HG03139 (cell line): ENCODE results near the gene KAT2A.

ENCODE experiments used
- ATAC-seq: cut with Tn5 transposase; IDR thresholded peaks from one replicate; pipeline ENCODE4 v1.9.1; 2021; ENCODE audit not compliant: unreplicated experiment

The KAT2A gene

DNA sequence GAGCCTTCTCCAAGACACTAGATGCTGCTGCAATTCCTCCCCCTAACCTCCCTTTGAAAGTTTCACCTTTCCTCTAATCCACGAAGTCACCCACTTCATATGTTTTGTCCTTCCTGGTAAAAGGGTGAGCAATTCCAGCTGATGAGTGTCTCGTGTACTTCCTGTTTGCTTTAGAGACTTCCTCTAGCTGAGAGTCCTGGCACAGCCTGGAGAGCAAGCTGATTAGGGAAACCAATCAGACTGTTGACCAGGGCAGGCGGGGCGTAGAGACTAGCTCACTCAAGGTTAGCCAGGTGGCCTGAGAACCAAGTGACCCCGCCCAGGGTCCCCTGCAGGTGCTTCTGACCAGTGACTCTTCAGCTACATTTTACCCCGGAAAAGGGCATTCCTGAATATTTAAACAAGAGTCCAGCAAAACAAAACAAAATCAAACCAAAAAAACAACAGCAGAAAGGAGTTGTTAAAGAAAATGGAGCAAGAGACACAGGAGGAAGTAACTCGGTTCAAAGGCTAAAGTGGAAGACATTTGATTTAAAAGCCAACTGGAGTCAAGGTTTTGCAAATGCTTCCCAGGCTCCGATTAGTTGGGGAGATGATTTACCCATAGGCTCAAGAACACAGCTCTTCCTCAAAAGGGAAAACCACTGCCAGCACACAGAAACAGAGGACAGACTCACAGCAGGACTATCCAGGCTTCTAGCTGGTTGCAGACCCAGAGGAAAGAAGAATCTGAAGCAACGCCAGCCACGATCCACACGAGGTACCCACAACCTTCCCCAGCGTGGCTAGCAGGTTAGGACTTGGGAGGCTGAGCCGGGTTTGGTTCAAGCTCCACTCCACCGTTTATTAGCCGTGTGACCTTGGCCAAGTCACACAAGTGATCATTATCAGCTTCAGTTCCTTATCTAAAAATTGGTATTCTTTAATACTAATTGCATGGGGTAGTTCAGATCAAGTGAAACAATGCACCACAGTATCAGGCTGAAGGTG, 14.8 kb upstream of the KAT2A start:
- ATAC-seq: no peak

DNA sequence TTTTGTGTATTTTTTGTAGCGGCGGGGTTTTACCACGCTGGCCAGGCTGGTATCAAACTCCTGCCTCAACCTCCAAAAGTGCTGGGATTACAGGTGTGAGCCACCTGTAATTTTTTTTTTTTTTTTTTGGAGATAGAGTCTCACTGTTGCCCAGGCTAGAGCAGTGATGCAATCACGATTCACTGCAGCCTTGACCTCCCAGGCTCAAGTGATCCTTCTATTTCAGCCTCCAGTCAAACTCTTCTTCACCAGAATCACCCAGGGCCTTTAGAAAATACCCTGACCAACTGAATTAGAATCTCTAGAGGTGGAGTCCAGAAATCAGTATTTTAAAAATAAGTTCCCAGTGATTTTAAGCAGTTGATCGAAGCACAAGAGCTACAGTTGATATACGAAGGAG, 14.0 kb upstream of the KAT2A start:
- ATAC-seq: no peak

DNA sequence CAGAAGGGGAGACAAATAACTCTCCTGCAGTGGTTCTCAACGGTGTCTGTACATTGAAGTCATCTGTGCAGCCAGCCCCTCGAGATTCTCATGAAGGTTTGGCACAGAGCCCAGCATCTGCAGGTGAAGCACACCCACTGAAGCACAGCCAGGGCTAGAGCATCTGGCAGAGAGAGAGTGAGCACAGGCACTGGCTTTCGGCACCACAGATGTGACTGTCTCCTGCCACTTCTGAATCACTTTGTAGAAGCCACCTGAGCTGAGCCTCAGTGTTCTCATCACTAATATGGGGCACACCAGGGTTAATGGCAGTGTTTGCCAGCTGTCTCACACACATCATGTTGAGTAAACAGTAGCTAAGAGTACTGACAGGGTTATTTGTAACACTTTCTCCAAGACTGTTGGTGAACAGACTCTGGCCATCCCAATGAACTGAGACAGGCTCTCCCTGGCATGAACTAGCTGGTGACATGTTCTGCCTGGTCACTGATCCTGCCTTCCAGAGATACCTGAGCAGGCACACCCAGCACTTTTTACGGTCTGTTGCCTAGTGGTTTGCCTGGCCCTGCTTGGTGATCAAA, 12.4 kb upstream of the KAT2A start:
- no peak for ATAC-seq

DNA sequence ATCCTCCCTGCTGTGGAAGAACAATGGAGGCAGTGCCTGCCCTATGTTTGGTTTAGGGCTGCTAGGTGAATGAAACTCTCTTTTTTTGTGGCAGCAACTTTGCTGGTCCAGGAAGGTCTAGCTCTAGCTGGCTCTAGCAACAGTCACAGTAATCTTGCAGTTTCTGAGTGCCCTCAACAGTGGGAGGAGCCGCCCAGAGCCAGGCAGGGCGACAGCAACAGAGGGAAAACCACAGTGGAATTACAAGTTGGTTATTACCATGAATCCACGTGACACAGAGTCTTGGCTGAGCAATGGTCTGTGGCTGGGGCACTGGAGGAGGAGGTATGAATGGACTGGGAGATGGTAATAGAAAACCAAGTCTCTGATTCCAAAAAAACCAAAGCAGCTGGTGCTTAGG, 11.8 kb upstream of the KAT2A start:
- no peak for ATAC-seq

DNA sequence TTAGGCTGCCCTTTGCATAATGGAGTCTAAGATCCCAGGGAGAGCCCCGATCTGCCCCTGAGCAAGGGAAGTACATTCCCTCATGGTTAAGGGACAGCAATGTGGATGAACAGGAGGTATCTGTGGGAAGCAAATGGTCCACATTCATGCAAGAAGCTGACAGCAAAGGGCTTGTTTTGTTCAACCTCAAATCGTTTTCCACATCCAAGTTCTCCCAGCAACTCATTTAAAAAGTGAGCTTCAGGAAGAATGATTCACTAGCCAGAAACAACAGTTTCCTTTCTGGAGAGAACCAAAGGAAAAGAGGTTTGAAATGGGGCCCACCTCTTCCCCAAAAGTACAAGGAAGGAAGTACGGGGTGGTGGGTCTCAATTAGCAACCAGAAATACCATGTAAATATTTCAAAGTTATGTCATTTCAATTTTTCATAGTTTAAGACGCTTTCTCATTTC, 10.8 kb upstream of the KAT2A start:
- ATAC-seq: no peak

GRCh38 chr17:42131232-42131631, 10.1 kb upstream of the KAT2A start:
- ATAC-seq: no peak

DNA sequence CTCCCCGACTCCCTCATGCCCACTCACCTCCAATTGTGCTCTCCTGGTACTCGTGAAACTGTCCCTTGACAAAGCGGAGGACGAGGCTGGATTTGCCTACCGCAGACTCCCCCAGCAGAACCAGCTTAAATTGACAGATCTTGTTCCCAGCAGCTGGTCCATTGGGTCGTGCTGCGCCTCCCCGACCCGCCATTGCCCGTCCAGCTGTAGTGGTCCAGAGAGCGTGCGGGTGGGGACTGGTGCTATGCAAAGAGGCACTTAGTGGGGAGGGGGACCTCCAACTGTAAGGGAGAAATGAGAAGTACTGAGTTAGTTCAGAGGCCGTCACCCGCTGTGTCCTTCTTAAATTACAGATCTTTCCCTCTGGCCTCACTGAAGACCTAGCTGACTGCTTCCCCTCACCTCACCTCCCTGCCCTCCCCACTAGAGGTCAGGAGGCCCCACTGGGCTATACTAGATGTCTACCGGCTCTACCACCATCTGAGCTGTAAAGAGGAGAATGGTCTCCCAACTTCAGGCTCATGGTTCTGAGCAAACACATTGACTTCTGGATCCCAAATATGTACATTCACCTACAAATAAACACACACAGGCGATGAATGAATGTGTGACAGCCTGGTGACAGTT, 9.3 kb upstream of the KAT2A start:
- ATAC-seq: no peak

DNA sequence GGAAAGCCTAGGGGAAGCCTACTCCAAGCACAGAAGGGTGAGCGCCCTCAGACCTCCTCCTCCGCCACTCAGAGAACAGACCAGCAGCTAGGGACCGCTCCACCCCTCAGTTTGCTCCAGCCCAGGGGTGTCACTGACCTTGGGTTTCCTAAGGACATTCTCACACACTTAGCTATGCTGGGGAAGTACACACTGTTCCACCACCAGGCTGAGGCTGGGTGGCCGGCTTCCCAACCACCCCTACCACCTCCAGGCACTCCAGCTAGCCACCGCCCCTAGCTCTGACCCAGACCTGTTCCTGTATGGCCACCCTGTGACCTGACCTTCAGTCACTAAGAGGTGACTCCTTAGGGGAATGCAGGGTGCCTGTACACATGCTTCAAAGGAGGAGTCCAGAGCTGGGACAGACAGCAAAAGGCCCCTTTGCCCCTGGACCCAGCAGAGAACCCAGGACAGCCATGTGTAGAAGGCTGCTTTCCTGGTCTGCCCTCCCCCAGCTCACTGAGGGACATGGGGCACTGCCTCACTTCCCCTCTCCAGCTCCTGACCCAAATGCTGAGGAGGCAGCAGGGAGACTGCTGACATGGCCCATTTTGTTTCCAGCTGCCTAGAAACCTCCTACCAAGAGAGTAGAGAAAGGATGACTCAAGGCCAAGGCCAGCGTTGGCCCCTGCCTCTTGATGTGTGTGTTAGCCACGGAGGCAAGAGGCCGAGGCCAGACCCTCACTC, 8.1 kb upstream of the KAT2A start:
- ATAC-seq: no peak

DNA sequence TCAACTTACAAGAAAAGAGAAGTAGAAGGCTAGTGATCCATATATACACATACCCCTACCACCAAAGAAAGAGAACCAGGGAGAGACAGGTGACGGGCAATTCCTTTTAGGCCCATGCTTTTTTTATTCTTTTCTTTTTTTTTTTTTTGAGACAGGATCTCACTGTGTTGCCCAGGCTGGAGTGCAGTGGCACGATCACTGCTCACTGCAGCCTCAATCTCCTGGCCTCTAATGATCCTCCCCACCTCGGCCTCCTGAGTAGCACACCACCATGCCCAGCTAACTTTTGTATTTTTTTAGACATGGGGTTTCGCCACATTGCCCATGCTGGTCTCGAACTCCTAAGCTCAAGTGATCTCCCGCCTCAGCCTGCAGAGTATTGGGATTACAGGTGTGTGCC, 6.2 kb upstream of the KAT2A start:
- ATAC-seq: no peak

DNA sequence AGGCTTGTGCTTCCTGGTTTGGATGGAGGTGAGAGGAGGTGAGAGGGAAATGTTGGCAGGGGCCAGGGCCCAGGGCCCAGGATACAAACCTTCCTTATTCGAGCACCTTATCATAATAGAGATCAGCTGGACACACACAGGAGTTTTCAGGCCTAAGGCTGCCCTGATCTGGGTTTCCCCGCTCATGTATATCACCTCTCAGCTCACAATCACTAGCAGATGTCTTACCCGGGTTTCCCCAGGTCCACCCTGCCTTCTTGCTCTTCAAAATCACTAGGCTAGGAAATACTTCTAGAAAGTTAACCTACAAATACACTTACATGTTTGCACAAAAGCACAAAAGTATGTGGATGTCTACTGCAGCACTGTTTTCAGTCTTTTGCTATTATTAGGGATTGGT, 5.7 kb upstream of the KAT2A start:
- no peak for ATAC-seq

GRCh38 chr17:42125565-42125964, 4.4 kb upstream of the KAT2A start:
- ATAC-seq: no peak

DNA sequence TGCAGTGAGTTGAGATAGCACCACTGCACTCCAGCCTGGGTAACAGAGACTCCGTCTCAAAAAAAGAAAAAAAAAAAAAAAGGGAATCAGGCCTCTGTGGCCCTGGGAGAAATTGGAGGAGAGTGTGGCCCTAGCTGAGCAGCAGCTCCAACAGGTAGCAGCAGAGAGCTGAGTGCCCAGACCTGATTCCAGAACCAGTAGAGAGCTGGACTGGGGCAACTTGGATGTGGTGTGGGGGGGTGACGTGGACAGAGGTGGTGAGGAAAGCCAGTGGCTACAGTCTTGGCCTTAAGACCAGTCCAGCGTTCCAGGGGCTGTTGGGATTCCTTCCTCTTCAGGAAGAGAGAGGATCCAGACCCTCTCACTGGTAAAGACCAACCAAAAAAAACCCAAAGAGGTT, 3.1 kb upstream of the KAT2A start:
- ATAC-seq: no peak

- ATAC-seq: no peak
Measured at GRCh38 chr17:42122371-42123303, 1.5 kb upstream of the KAT2A start, which contains the start of gene HSPB9. TSS of gene HSPB9 (plus strand) at chr17:42122804. CDS start at chr17:42122851, 47 bp downstream.

DNA sequence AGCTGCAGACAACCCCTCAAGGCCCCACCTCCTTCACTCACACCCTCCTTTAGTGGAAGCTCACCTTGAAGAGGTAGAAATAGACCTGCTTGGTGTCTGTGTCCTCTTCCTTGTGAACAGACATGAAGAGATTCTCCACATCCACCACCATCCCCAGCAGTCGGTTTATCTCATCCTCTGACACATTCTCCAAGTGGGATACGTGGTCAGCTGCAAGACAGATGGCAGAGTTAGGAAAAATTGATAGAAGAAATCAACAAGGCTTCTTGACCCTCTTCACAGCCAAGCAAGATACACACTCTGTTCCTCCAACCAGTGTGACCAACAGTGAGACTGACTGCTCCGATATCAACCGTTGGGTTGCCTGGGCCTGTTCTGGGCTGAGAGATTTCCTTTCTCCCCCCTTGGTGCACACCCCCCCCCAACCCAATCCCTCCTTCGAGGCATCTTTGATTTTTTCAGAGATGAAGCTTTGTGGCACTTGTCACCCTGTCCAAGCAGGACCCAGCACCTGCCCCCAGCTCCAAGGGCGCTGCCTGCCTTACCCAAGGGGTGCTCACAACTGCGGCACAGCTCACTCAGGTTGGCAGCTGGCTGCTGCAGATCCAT, 902 bp downstream of the KAT2A start:
- no peak for ATAC-seq

DNA sequence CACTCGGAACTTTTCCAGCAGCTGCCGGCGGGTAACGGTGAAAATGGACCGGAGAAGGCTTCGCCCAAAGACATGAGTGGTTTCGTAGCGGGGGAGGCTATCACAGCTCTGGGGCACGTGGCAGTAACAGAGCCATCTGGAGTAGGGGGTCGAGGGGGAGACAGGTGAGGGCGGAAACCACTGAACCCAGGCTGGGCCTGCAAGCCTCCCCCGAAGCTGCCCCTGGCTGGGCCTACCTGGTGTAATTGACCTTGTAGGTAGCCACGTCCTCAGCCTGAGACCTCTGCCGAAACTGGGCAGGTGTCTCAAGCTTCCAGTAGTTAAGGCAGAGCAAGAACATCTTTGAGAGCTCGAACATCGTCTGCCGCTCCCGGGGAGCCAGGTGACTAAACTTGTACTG, 1.9 kb downstream of the KAT2A start:
- ATAC-seq: no peak

DNA sequence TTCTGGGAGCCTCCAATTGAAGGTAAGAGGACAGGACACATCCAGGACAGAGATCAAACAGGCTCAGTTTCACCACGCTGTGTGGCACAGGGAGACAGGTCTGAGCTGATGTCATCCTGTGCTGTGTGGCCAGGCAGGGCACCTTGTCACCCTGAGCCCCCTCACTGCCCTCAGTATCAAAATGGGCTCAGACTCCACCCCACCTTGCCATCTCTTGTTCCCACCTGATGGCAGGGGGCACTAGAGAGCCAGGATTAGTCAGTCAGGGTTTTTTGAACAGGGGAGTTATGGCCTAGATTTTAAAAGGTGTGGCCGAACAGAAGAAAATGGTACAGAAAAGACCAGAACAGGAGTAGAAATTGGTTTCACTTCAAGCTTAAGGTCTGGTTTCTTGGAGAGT, 2.6 kb downstream of the KAT2A start:
- ATAC-seq: no peak

DNA sequence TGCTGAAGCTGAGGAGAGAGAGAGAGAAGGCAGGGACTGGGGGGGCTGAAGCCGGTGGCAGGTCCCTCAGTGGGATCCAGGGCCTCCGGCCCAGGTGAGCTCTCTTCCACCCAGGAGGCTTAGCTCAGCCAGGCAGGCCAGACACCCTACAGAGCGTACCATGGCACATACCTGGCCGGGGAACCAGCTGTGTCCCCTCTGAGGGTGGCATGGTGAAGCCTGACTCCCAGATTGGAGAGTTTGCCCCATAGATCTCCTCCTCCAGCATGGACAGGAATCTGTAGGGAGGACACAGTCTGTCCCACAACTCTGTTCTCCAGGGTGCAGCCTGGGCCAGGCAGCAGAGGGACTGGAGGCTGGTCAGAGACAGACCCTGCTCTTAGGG, 3.0 kb downstream of the KAT2A start:
- ATAC-seq: no peak

DNA sequence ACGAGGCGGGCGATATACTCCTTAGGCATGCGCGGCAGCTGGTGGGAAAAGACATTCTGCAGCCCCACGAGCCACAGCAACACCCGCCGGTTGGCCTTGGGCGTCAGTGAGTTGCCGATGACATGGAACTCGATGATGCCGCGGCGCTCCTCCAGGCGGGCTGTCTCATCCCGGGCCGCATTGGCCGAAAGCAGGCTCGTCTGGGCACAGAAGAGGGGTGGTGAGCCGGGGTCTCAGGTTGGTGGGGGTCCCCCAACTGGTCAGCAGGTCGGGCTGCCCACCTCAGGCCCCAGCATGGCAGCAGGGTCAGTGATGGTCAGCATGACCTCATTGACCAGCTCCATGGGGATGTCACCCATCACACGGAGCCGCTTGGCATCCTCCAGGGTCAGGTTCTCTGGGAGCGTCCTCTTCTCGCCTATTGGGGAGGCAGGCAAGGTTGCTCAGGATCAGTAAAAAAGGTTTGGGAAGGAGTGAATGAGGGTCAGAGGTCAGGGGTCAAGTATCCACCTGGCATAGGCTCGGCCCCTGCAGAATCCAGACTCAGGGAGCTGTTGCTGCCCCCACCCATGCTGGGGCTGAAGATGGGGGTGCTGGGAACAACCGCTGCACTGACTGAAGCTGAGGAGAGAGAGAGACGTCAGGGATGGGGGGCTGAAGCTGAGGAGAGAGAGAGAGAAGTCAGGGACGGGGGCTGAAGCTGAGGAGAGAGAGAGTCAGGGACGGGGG, 3.6 kb downstream of the KAT2A start:
- no peak for ATAC-seq
